ENCODE measurements around the gene CLASP2.
"Not testable (repeated sequence)": the region's sequence is repeated elsewhere in the genome, so short reads cannot be mapped to it uniquely, and the experiment has no call there.

The CLASP2 gene

DNA sequence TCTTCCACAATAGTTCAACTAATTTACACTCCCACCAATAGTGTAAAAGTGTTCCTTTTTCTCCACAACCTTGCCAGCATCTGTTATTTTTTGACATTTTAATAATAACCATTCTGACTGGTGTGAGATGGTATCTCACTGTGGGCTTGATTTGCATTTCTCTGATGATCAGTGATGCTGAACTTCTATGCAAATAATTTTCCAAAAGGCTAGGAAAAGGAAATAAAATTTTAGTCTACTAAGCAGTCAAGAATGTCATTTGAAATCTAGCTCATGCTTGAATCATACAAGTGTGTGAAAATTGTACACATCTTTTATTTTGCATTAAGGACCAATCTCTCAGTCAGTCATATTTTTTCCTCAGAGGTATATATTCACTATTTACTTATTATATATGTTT lies 176.1 kb downstream of the CLASP2 start:
- no peak for DNase-seq (ENCODE audit: low spot score)

DNA sequence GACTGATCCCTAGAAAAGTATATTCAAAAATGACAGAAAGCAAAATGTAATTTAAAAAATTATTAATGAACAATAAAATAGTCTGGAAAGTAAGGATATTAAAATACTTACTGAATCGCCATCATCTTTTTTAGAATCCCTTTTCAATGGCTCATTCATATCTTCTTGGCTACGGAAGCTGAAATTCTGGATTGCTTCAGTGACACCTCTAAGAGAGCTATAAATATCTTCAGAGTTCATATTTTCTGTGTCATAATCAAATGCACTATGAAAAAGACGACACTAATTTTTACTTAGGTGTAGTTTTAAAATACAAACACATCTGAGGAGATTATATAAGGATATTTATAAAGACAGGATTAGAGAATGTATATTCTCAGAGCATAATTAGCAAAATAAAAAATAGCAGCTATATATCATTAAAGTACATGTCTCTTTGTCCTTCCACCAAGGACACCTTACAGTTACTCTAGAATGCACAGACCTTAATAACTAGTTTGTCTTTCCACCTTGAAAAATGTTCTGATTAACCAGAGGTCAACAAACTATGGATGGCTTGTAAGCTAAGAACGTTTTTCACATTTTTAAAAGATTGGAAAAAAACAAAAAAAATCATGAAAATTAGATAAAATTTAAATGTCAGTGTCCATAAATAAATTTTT lies 179.2 kb downstream of the CLASP2 start:
- no peak for DNase-seq (ENCODE audit: low spot score)

DNA sequence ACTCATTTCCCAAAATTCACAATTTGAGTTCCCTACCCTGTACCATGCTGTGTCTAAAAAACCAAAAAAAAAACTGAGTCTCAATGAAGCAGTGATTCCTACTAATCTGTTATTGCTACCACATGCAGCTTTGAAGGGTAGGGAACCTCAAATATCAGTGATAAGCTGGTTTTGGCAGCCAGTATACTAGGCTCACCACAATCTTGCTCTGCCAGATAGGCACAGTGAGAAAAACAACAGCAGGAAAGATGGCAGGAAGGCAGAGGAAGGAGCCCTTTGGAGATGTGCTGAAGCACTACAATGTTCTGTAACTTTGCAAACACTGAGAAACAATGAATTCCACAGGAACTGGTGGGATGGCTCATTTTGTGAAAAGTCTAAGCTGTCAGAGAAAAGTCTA lies 180.9 kb downstream of the CLASP2 start:
- DNase-seq (ENCODE audit: low spot score), result no peak

DNA sequence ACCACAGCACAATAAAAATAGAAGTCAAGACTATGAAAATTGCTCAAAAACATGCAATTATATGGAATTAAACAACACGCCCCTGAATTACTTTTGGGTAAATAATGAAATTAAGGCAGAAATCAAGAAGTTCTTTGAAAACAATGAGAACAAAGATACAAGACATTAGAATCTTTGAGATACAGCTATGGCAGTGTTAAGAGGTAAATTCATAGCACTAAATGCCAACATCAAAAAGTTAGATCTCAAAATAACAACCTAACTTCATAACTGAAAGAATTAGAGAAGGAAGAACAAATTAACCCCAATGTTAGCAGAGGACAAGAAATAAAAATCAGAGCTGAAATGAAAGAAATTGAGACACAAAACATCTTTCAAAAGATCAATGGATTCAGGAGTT lies 191.3 kb downstream of the CLASP2 start:
- DNase-seq (ENCODE audit: low spot score), result no peak

DNA sequence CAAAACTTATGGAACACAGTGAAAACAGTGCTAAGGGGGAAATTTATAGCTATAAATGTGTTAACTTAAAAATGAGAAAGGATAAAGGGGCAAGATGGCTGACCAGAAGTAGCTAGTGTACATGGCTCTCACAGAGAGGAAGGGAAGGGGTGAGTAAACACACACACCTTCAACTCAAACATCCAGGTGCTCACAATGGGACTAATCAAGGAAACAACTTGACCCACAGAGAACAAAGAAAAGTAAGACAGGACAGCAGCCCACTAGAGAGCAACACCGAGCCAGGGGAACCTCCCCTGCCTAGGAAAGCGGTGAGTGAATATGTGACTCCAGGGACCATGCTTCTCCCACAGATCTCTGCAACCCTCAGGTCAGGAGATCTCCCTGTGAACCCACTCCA lies 192.8 kb downstream of the CLASP2 start:
- no peak for DNase-seq (ENCODE audit: low spot score)

DNA sequence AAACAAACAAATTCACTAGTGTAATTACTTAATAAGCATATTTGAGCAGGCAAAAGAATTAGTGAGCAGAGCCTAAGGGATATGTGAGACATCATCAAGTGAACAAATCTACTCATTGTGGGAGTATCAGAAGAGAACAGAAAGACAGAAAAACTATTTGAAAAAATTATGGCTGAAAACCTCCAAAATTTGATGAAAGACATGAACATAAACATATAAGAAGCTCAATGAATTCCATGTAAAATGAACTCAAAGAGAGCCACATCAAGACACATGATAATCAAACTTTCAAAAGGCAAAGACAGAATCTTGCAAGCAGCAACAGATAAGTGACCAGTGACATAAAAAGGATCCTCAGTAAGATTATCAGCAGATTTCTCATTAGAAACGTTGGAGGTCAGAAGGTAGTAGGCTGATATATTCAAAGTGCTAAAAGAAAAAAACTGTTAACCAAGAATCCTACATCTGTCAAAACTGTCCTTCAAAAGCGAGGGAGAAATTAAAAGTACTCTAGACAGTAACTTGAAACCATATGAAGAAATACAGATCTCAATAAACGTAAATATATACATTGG lies 194.9 kb downstream of the CLASP2 start:
- DNase-seq (ENCODE audit: low spot score), result no peak

DNA sequence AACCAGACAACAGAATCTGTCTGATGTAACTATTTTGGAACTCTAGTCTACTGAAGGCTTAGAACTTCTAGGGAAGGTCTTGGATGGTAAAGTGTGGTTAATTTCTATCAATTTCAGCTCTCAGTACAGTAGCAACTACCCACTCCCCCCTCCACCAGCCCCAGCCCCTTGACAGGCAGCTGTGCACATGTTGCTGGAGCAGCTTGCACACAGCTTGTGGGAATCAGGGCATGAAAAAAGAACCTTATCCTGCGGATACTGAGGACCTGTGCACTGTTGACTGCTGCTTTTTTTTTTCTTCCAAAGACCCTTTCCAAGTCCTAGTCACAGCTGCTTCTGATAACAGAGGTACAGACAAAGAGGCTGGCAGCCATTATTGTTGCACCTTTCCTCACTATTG lies 196.3 kb downstream of the CLASP2 start:
- DNase-seq (ENCODE audit: low spot score), result no peak

DNA sequence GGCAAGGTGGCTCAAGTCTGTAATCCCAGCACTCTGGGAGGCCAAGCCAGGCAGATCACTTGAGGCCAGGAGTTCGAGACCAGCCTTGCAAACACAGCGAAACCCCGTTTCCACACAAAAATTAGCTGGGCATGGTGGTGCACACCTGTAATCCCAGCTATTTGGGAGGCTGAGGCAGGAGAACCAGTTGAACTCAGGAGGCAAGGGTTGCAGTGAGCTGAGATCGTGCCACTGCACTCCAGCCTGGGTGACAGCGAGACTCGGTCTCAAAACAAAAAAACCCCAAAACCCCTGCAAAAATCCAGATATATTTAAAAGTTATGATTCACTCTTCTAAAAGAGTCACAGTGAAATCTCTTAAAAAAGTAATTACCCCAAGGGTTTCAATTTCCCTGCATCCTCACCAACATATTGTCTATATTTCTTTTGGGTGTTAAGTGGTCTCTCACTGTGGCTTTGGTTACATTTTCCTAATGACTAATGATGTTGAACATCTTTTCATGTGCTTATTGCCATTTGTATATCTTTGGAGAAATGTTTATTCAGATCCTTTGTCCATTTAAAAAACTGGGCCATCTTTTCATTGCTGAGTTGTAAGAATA lies 204.7 kb downstream of the CLASP2 start:
- DNase-seq (ENCODE audit: low spot score), result no peak

DNA sequence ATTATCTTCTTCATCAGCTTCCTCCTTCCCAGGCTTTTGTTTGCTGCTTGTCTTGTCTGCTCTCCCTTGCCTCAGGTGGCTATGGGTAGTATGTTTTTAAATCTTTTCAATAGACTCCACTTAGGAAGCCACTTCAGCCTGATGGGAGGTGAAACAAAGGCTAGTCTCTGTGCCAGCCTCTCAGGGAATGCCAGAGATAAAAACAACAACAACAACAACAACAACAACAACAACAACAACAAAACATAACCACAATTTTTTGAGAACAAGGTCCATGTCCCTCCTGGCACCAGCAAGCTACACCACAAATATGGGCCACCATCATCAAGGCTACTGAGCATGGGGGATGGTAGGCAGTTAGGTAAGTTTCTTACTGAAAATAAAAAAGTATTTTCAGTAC lies 213.0 kb downstream of the CLASP2 start:
- no peak for DNase-seq (ENCODE audit: low spot score)

DNA sequence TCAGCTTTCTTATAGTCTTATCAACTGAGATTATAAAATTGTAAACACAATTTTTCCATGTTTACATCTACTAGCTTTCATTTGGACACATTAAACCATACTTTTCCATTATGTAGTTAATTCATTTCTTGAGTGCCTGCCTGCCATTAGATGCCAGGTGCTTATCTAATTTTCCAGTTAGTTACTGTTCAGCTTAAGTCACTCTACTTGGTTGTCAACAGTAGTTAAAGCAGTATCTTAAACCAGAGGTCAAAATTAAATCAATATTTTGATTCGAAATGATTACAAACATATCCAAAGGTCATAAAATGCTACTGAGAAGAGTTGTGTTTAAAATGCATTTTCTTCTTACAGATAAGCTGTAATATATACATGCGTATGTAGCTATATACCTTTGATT lies 221.6 kb downstream of the CLASP2 start:
- DNase-seq (ENCODE audit: low spot score), result no peak

DNA sequence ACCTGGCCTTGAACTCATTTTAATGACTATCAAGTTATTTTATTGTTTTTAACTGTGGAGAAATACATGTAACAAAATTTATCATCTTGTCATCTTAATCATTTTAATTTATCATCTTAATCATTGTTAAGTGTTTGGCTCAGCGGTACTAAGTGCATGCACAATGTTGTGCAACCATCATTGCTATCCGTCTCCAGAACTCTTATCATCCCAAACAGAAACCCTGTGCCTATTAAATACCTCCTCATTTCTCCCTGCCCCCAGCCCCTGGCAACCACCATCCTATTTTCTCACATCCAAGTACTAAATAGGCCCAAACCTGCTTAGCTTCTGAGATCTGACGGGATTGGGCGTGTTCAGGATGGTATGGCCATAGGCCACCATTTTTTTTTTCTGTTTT lies 226.3 kb downstream of the CLASP2 start:
- DNase-seq (ENCODE audit: low spot score), result no peak

DNA sequence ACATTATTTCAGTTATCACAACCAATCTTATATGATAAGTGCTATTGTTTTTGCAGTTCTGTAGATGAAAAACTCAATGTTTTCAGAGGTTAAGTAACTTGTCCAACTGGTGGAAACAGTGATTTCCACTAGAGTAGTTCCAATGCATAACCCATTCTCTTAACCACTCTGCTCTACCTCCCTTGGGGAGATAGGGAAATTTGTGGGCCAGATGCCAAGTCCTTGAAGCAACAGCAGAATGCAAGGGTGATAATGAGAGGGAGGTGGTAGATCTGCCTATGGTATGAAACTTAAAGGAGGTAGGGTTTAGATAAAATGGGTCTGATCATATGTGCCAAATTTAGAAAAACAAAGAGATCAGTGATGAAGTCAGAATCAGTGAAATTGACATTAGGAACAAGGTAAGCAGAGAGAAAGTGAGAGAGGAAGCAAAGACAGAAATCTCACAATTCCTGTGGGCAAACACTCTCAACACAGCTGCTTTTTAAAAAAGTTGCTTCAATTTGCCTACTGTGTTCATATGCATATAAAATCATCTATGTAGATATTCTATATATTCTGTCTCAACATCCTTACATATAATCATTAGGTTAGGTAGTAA lies 227.3 kb downstream of the CLASP2 start:
- DNase-seq (ENCODE audit: low spot score), result no peak

DNA sequence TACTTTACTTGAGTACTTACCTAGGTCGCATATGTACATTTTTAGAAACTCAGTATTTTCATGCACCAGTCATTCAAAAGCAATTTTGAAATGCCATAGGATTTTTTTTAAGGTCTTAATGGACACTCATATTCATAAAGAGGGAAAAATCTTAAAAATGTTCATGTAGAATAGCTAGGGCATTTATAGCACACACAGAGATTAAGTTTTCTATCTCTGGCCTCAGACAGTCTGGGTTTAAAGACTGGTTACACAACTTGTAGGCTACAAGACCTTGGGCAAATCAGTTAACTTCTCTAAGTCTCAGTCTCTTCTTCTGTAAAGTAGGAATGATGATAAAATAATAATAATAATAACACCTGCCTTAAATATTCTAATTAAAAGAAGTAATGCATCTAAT lies 229.4 kb downstream of the CLASP2 start:
- DNase-seq (ENCODE audit: low spot score), result no peak

DNA sequence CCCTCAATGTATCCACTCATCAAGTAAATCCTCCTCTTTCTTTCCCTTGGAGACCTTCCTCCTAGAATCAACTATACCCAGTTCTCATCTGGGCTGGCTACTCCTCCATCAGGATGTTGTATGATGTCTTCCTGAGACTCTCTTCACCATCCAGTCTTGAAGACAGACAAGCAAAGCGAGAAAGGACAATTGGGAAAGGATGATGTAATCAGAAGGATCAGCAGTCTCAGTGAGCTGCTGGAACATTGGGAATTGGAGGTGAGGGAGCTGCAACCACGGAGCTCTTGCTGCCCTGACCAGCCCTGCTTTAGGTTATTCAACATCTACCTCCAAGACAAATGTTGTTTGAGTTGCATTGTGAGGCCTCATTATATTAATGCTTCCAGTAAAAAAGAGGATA lies 229.8 kb downstream of the CLASP2 start:
- DNase-seq (ENCODE audit: low spot score), result no peak

DNA sequence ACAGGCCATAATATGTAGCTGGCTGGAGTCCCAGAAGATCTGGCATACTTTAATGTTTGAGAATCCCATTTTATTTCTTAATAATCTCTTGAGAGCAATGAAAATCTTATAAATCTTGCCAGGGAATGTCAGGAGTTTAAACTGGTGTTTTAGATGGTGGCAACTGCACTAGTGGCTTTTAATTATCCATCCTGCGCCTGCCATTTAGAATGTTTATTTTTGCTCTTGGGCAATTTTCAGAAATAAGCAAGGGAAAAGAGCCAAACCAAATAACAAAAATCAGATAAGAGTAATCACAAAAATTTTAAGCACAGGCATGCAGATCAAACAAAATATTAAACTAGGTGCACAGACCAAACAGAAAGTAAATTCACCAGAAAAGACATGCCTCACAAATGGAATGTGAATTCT lies 235.9 kb downstream of the CLASP2 start:
- DNase-seq (ENCODE audit: low spot score), result no peak

DNA sequence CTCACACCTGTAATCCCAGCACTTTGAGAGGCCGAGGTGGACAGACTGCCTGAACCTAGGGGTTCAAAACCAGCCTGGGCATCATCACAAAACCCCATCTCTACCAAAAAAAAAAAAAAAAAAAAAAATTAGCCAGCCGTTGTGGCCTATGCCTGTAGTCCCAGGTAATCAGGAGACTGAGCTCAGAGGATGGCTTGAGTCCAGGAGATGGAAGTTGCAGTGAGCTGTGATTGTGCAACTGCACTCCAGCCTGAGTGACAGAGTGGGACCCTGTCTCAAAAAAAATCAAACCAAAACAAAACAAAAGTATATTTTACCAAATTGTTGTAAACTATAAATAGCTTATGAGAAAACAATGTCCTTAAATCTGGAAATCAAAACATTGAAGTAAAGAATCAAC lies 243.2 kb downstream of the CLASP2 start:
- no peak for DNase-seq (ENCODE audit: low spot score)

DNA sequence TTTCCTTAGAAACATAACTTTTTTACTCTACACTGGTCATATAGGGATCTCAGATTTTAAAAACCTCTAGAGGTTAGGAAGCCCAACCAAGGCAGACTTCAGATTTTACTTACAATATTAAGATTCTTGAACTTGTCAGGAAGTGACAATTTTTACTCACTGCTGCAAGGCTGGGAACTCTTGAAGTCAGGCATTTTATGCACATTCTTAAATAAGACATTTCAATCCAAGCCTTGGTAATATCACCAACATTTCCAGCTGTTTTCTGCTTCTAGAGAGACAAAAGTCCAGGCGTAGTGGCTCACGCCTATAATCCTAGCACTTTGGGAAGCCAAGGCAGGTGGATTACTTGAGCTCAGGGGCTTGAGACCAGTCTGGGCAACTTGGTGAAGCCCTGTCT lies 244.2 kb downstream of the CLASP2 start:
- no peak for DNase-seq (ENCODE audit: low spot score)

DNA sequence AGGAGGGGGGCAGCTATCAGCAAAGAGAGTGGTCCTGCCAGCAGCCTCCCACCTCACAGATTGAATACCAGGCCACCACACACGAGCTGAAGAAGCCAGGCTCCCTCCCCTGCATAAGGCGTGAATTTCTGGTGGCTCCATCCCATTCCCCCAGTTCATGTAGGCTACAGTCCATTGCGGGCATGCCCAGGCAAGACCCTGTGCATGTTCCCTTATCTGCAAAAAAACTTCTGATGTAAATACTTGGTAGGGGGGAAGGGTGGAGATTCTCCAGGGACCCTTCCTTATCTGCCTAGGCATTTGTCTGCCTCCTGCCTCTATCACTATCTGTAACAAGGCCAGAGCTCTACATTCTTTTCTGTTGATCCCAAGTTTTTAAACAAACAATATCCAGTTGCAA lies 250.3 kb downstream of the CLASP2 start:
- DNase-seq (ENCODE audit: low spot score), result no peak

DNA sequence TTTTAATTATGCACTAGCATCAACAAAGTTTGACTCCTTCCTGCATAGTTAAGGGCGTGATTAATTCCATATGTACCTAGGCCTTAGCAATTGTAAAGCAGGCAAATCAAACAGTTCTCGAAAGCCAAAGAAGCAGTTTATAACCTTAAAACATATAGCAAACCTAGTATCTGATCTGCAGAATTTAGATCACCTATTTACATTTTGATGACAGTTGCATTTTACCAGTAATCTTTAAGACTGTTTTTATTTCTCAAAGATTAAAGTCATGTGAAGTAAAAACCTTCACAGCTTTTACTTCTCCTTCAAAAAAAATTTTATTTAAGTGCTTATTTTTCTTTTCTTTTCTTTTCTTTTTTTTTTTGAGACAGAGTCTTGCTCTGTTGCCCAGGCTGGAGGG lies 257.0 kb downstream of the CLASP2 start:
- no peak for DNase-seq (ENCODE audit: low spot score)

DNA sequence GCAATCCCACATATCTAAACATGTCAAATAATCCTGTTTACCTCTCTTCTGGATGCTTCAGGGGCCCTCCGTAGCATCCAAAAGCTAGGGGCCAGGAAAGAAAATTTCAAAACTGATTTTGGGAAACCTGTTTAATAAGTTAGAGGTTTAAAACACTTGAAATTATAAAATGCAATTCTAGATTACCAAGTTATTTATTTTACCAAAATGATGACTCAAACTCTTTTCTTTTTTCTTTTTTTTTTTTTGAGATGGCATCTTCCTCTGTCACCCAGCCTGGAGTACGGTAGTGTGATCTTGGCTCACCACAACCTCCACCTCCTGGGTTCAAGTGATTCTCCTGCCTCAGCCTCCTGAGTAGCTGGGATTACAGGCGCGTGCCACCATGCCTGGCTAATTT lies 258.5 kb downstream of the CLASP2 start:
- DNase-seq (ENCODE audit: low spot score), result not testable (repeated sequence)

DNA sequence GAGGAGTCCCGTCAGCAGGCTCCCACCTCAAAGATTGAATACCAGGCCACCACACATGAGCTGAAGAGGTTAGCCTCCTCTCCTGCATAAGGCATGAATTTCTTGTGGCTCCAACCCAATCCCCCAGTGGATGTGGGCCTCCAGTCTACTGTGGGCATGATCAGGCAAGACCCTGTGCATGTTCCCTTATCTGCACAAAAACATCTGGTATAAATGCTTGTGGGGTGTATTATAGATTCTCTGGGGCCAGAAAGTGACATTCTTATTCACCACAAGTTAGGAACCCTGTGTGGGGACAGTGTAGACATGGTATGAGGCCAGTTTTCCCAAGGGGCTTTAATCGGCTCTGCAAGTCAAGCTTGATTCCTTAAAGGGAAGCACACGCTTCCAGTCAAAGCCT lies 259.6 kb downstream of the CLASP2 start:
- DNase-seq (ENCODE audit: low spot score), result no peak

DNA sequence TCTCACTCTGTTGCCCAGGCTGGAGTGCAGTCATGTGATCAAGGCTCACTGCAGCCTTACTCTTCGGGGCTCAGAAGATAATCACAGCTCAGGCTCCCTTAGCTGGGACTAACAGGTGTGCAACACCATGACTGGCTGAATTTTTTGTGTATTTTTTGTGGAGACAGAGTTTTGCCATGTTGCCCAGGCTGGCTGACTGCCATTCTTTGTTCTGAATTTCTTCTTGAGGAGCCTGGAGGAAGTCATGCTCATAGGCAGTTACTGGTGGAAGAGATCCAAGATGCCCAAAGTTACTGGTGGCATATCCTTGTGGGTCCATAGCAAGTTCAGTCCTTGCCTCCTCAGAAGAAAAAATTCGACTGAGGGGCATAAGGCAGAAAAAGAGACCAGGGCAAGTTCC lies 261.3 kb downstream of the CLASP2 start:
- no peak for DNase-seq (ENCODE audit: low spot score)

DNA sequence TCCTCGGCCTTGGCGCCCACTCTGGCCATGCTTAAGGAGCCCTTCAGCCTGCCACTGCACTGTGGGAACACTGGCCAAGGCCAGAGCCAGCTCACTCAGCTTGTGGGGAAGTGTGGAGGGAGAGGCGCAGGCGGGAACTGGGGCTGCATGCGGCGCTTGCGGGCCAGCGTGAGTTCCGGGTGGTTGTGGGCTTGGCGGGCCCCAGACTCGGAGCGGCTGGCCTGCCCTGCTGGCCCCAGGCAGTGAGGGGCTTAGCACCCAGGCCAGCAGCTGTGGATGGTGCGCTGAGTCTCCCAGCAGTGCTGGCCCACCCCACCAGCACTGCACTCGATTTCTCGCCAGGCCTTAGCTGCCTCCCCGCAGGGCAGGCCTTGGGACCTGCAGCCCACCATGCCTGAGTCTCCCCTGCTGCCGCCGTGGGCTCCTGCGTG lies 264.7 kb downstream of the CLASP2 start:
- DNase-seq (ENCODE audit: low spot score), result no peak

DNA sequence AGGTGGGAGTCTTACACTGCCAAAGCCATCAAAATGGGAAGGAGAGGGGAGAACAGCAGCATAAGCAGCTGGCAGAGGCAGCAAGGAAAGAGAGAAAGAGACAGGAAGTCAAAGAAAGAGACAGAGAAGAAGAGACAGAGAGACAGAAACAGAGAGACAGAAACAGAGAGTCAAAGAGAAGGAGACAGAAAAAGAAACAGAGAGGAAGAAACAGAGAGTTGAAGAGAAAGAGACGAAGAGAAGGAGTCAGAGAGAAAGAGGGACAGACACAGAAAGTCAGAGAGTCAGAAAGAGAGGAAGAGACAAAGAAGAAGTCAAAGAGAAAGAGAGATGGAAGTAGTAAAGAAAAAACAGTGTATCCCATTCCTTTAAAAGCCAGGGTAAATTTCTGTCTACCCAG lies 266.1 kb downstream of the CLASP2 start:
- DNase-seq (ENCODE audit: low spot score), result not testable (repeated sequence)
